ENCODE data around the gene SMIM1.
A peak's percentile ranks its signal among the peaks of the same experiment; 100 is the strongest.

The SMIM1 gene

GRCh38 chr1:3772715-3773571, at the start of gene SMIM1:
SMIM1 (plus strand) TSS chr1:3772749; CDS start chr1:3775374, 2,625 bp downstream.
- no peak for DNase-seq

GRCh38 chr1:3722846-3723245, 49.7 kb upstream of the SMIM1 start:
- no peak for DNase-seq

GRCh38 chr1:3724416-3725030, 48.0 kb upstream of the SMIM1 start:
- peak; percentile 85 for DNase-seq

GRCh38 chr1:3725366-3725765, 47.2 kb upstream of the SMIM1 start:
- no peak for DNase-seq

GRCh38 chr1:3727042-3727824, 45.3 kb upstream of the SMIM1 start:
- no peak for DNase-seq

- DNase-seq, result no peak
These were observed 44.4 kb upstream of the SMIM1 start for GRCh38 chr1:3727825-3728776.

- DNase-seq, result no peak
These were observed 42.7 kb upstream of the SMIM1 start for GRCh38 chr1:3729594-3730542.

GRCh38 chr1:3730543-3731247, 41.9 kb upstream of the SMIM1 start:
- no peak for DNase-seq

GRCh38 chr1:3731583-3732433, 40.7 kb upstream of the SMIM1 start:
- DNase-seq, result no peak

GRCh38 chr1:3732434-3733093, 40.0 kb upstream of the SMIM1 start:
- DNase-seq, result no peak

GRCh38 chr1:3733094-3733882, 39.3 kb upstream of the SMIM1 start:
- DNase-seq, result no peak

GRCh38 chr1:3733883-3734589, 38.5 kb upstream of the SMIM1 start:
- DNase-seq, result no peak

- DNase-seq, result no peak
These were observed 37.9 kb upstream of the SMIM1 start for GRCh38 chr1:3734602-3735001.

- DNase-seq, result no peak
These were observed 37.4 kb upstream of the SMIM1 start for GRCh38 chr1:3735027-3735681.

- DNase-seq, result no peak
These were observed 36.9 kb upstream of the SMIM1 start for GRCh38 chr1:3735688-3736087.

- no peak for DNase-seq
These were observed 36.4 kb upstream of the SMIM1 start for GRCh38 chr1:3736131-3736561.

GRCh38 chr1:3736708-3737107, 35.8 kb upstream of the SMIM1 start:
- DNase-seq, result no peak

Data from CD4-positive, alpha-beta T cell treated with Interleukin-6 for 4 hours (primary cell).